LNCAP (cell line): ENCODE measurements around the gene TRIM32.

Experiments used
- TF ChIP-seq, protein P1 (sequence below): fragments of 450-650 bp; IDR thresholded peaks from 2 replicates; pipeline ENCODE4 v1.5.1; 2017; ENCODE audit warnings: mild to moderate bottlenecking

The TRIM32 gene

DNA sequence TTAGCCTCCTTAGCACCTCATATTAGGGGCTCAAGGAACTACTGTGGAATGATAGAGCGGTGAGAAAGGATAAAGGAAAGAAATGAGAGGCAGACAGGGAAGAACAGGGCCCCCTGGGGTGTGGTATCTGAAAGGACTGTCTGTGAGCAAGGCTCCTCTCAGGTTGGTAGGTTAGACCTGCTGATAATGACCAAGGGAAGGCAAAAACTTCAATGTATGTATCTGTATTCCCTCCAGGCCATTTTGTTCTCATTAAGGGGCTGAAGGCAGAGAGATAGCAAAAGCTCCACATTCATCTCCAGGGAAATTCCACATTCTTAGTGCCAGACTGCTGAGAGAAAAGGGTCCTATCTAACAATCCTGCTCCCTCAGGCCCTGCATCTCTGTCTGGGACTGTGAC is 28.6 kb downstream of the TRIM32 start:
- TF ChIP-seq, protein P1, sequence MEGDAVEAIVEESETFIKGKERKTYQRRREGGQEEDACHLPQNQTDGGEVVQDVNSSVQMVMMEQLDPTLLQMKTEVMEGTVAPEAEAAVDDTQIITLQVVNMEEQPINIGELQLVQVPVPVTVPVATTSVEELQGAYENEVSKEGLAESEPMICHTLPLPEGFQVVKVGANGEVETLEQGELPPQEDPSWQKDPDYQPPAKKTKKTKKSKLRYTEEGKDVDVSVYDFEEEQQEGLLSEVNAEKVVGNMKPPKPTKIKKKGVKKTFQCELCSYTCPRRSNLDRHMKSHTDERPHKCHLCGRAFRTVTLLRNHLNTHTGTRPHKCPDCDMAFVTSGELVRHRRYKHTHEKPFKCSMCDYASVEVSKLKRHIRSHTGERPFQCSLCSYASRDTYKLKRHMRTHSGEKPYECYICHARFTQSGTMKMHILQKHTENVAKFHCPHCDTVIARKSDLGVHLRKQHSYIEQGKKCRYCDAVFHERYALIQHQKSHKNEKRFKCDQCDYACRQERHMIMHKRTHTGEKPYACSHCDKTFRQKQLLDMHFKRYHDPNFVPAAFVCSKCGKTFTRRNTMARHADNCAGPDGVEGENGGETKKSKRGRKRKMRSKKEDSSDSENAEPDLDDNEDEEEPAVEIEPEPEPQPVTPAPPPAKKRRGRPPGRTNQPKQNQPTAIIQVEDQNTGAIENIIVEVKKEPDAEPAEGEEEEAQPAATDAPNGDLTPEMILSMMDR = no peak

DNA sequence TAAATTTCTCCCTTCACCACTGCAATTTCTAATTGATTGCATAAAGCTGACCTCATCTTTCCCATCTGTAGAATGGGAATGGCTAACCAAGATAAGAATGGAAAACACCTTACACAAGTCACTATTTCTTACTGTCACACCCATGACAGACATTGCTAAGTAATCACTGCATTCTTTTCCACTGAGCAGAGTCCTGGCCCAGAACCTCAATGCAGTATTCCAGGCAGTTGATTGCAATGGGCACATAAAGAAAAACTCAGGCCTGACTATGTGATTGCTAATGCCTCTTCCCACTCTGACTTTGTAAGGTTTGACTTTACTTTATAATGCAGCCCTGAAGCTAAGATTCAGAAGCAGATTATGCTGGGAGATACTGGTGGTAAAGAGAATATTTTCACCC is 29.3 kb downstream of the TRIM32 start:
- TF ChIP-seq, protein P1 = no peak

DNA sequence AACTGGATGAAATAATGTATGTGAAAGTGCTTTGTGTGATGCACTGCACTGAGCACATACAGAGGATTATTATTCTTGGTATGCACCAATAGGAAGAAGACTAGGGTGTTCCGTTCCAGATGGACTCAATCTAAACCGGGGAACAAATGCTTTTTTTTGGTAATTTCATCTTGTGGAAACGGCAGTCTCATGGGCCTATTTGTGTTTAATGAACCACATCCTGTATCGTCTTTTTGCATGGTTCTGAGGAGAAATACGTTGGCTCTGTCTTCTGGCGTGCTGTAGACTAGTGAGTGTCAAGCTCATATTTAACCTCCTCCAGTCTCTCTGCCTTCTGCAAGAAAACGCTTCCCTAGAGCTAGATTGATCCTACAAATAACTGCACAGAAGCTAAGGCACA is 30.0 kb downstream of the TRIM32 start:
- TF ChIP-seq, protein P1 = no peak

DNA sequence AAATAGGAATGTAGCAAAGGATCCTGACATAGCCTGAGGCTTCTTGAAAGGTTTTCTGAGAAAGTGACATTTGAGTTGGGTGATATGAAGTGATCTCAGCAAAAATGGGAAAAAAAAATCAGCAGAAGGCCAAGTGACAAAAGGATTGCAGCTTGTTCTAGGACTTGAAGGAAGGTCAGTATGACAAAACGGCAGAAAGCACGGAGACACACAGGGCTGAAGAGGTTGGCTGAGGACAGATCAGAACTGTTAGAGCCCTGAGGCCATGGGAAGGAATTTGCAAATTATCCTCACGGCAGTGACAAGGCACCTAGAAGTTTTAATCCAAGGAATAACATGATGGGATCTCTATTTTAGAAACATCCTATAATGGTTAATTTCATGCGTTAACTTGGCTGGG is 31.0 kb downstream of the TRIM32 start:
- TF ChIP-seq, protein P1 = no peak

DNA sequence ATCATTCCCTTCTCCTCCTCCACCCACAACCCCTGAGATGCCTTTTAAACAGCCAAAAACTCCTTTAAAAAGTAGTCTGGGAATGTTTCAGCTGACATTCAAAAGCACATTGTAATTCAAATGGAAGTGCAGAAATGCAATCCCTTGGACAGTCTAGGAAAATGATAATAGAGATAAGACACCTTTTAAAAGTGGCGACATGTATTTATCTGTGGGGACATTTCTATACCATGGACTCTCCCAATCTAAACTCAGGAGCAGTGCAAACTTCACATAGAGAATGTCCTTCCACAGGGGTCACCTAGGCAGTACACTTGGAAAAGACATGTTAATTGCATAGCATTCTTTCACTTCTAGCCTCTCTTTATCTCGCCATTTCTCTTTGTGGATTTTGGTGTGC is 33.0 kb downstream of the TRIM32 start:
- TF ChIP-seq, protein P1 = no peak

DNA sequence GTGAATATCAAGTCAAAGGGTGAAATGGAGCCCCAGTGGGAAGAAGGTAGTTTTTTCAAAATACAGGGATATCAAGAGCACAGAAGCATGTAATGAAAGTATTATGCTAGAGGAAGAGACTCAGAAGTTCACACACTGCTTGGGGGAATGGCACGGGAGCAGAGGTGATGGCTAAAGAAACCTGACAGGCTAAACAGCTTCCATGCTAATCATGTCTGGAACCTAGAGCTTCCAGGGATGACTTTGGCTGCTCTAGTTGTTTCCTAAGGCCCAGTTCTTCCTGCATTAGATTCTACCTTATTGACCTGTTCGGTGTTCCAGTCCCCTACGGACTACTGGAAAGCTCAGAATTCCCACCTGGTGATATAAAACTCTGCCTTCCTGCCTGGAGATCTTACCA is 34.3 kb downstream of the TRIM32 start:
- TF ChIP-seq, protein P1 = no peak

DNA sequence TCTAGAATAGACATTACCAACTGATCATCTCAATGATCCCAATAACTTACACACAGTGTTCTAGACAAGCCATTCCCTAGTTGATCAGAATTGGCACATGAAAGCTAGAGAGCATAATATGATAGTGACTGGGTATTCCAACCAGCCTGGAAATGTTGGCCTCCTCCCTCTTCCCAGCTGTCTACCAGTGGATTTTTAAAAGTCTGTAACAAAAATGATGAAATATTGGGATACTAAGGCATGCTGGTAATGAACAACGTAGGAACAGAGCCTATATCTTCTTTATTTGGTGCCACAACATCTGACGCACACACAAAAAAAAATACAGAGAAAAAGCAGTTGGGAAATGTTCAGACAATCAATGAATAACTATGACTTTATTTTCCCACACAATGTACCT is 34.8 kb downstream of the TRIM32 start:
- TF ChIP-seq, protein P1 = no peak

DNA sequence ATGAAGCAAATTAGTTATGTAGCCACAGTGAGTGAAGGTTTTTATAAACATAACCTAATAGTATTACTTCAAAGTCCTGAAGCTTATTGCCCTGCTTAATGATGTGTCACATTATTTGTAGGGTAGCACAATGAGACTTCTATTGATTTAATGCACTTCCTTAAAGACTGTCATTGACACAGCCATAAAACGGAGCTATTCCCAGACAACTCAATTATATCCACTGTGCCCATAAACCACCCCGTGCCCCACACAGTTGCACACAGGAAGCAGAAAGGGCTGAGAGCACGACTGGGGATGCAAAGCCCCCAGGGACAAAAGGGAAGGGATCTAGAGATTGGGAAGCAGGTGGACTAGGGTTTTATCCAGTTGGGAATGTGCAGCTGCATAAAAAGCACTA is 37.0 kb downstream of the TRIM32 start:
- TF ChIP-seq, protein P1 = no peak
